B cell (primary cell): ENCODE measurements around the gene ELF1. TPM values are rescaled to one million over a fixed set of nuclear protein-coding genes. Genes with fewer than 3 reads are reported as not detected.
A peak's percentile ranks its signal among the peaks of the same experiment; 100 is the strongest.

Experiments
- ATAC-seq: fragments of 200-7000 bp; cut with Tn5 transposase; one replicate; pipeline ENCODE4 v1.10.0; 2021; ENCODE audit warnings: low read depth, mild to moderate bottlenecking, moderate number of reproducible peaks, moderate library complexity
- CTCF ChIA-PET: fragments of 350-600 bp; sonication (Branson Sonifier 250); formaldehyde crosslinking; loops from one replicate; lab custom pipeline; 2021; ENCODE audit warnings: antibody characterized with exemption, inconsistent platforms; lab: Charles Lee
- POLR2A ChIA-PET: fragments of 350-600 bp; sonication (Branson Sonifier 250); formaldehyde crosslinking; loops from one replicate; lab custom pipeline; 2021; ENCODE audit warnings: antibody characterized with exemption; lab: Charles Lee
- DNase-seq: peaks from one replicate; pipeline ENCODE4 v3.0.0; 2013
- H2AFZ ChIP-seq: 2 replicates; pipeline ENCODE4 v1.6.1; 2012; ENCODE audit warnings: mild to moderate bottlenecking, low read depth, low read length; ENCODE audit not compliant: insufficient read depth, poor library complexity, severe bottlenecking
- H3K27ac ChIP-seq, 2 donors: 1 replicate in 1 of 2; 2 replicates in 1 of 2; pipeline ENCODE4 v1.5.1; 2012 to 2013; ENCODE audit warnings: low read length in 2 of 2, mild to moderate bottlenecking in 2 of 2, moderate library complexity in 1 of 2
- H3K27me3 ChIP-seq, 4 experiments: fragments of 200-600 bp in 1 of 4; sonication (generic) in 1 of 4; replicated peaks in 1 of 4; 1 replicate in 2 of 4; 2 replicates in 2 of 4; pipeline versions ENCODE4 v1.6.1 to v1.7.0; 2013 to 2016; ENCODE audit warnings: low read length in 3 of 4, mild to moderate bottlenecking in 2 of 4, mixed read lengths in 1 of 4, moderate library complexity in 1 of 4; ENCODE audit not compliant: insufficient read depth in 4 of 4, control insufficient read depth in 3 of 4; ENCODE audit errors: control extremely low read depth in 1 of 4
- H3K36me3 ChIP-seq, 2 experiments: replicated peaks in 1 of 2; 1 replicate in 1 of 2; 2 replicates in 1 of 2; pipeline versions ENCODE4 v1.6.1 to v1.7.1; 2013; ENCODE audit warnings: low read length in 1 of 2; ENCODE audit not compliant: insufficient read depth in 2 of 2, control insufficient read depth in 1 of 2; ENCODE audit errors: control extremely low read depth in 1 of 2, extremely low read depth in 1 of 2
- H3K4me1 ChIP-seq, 2 donors: fragments of 200-600 bp in 1 of 2; sonication (generic) in 1 of 2; 1 replicate in 1 of 2; 2 replicates in 1 of 2; pipeline versions ENCODE4 v1.5.1 to v1.6.1; 2013 to 2017; ENCODE audit warnings: low read length in 2 of 2; ENCODE audit not compliant: control insufficient read depth in 2 of 2, insufficient read depth in 2 of 2
- H3K4me2 ChIP-seq: replicated peaks from 2 replicates; pipeline ENCODE3; 2012; ENCODE audit warnings: mild to moderate bottlenecking, low read depth, low read length; ENCODE audit not compliant: poor library complexity, severe bottlenecking
- H3K4me3 ChIP-seq, 5 experiments: fragments of 200-600 bp in 1 of 5; sonication (generic) in 1 of 5; 1 replicate in 3 of 5; 2 replicates in 2 of 5; pipeline versions ENCODE4 v1.5.1 to v1.7.0; 2011 to 2016; ENCODE audit warnings: low read length in 4 of 5, mild to moderate bottlenecking in 4 of 5, low read depth in 2 of 5, control low read depth in 1 of 5, moderate library complexity in 1 of 5; ENCODE audit not compliant: insufficient read depth in 1 of 5; ENCODE audit errors: control extremely low read depth in 1 of 5, extremely low read depth in 1 of 5
- H3K79me2 ChIP-seq: fragments of 200-600 bp; sonication (generic); one replicate; pipeline ENCODE4 v1.6.0; 2016; ENCODE audit warnings: low read length; ENCODE audit not compliant: control insufficient read depth, insufficient read depth
- H3K9ac ChIP-seq: fragments of 200-600 bp; sonication (generic); 2 replicates; pipeline ENCODE4 v1.6.1; 2017; ENCODE audit warnings: mild to moderate bottlenecking, low read length, moderate library complexity
- H3K9me3 ChIP-seq, 3 donors: one replicate each; pipeline versions ENCODE4 v1.6.1 to v1.7.1; 2013; ENCODE audit warnings: low read length in 2 of 3; ENCODE audit not compliant: control insufficient read depth in 2 of 3, insufficient read depth in 1 of 3; ENCODE audit errors: control extremely low read depth in 1 of 3
- H4K20me1 ChIP-seq: 2 replicates; pipeline ENCODE4 v1.6.0; 2012; ENCODE audit warnings: mild to moderate bottlenecking, low read length; ENCODE audit not compliant: insufficient read depth, control insufficient read depth, poor library complexity, severe bottlenecking
- H3K27ac Mint-ChIP-seq: one replicate; pipeline ENCODE4 v1.8.0; 2021; ENCODE audit warnings: mixed read lengths
- H3K27me3 Mint-ChIP-seq: one replicate; pipeline ENCODE4 v1.8.0; 2021; ENCODE audit warnings: mixed read lengths
- H3K4me1 Mint-ChIP-seq: one replicate; pipeline ENCODE4 v1.8.0; 2021; ENCODE audit warnings: mixed read lengths
- H3K4me3 Mint-ChIP-seq: one replicate; pipeline ENCODE4 v1.8.0; 2021; ENCODE audit warnings: mixed read lengths
- H3K9me3 Mint-ChIP-seq: one replicate; pipeline ENCODE4 v1.8.0; 2022; ENCODE audit warnings: mixed read lengths; ENCODE audit not compliant: insufficient read depth
- EZH2 ChIP-seq: IDR thresholded peaks from 2 replicates; pipeline ENCODE4 v1.6.1; 2012; ENCODE audit warnings: borderline replicate concordance, low read depth, mild to moderate bottlenecking, moderate library complexity, low read length; ENCODE audit not compliant: insufficient read depth, poor library complexity, severe bottlenecking
- WGBS: methylation state at CpG from one replicate; pipeline ENCODE4 v1.1.5; 2013; ENCODE audit warnings: missing lambda C conversion rate; ENCODE audit not compliant: insufficient coverage; 5-methylcytosine and 5-hydroxymethylcytosine counted together
- intact Hi-C: fragments of 100-400 bp; cut with micrococcal nuclease; formaldehyde crosslinking; loops from one replicate; pipeline ENCODE4 v1.10.0; 2022
- polyA plus RNA-seq: library from polyadenylated mRNA; depleted of rRNA; stranded (reverse); fragments of >200 nt; gene quantifications from 2 replicates; pipeline ENCODE4 v1.2.3, GENCODE V29; 2012
- total RNA-seq, 2 donors: library from RNA; stranded (reverse); fragments of 120-200 nt in 1 of 2; gene quantifications; 1 replicate in 1 of 2; 2 replicates in 1 of 2; pipeline versions ENCODE4 v1.2.3 to v1.2.4, GENCODE V29; 2013 to 2022
- TF ChIP-seq, protein P1 (sequence below): fragments of 200-600 bp; IDR thresholded peaks from one replicate; pipeline ENCODE4 v1.8.0; 2022; ENCODE audit warnings: antibody characterized with exemption, mild to moderate bottlenecking

ELF1 gene
- total and polyA plus RNA-seq, 2 donors (not counting 1 experiment from before 2014, with no cell fraction given): 62.0 to 186 TPM

DNA sequence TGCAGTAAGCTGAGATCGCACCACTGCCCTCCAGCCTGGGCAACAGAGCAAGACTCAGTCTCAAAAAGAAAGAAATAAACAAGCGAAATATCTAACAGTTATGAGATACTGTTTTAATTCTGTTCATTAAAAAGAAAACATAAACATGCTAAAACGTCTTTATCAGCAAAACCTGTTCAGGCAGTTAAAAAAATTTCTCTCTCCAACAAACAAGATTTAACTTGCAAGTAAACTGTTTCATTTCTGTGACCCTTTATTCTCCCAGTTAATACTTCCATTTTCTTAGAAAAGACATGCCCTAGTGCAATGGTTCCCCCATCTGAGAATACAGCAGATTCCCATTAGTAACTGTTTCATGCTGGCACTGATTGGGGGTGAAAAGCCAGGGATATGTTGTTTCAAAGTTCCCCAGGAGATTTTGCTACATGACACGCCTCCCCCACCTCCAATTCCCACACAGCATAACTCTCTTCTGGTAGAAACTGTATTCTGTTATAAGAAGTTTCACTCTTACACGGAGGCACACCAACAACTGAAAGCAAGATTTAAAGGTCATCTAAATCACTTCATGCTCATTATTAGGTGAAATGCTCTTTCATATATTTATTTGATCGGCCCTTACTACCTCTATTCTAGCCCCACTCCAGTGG, 24.4 kb downstream of the ELF1 start:
- ChIA-PET POLR2A (interaction anchor here (0.7 kb wide), 1 partner anchor 7 kb away, joined by 3 read pairs; no protein-coding TSS in a partner anchor), CTCF (interaction anchor here (1.1 to 2.0 kb wide), 2 partner anchors 11 to 21 kb away, joined by 3 to 6 read pairs; no protein-coding TSS in a partner anchor)
- Histone ChIP-seq H2AFZ (no peak overlapping the region), H3K4me2 (peak overlapping the region; percentile 58), H3K36me3 (peaks cover 3 to 30% of the 10 kb centered on the region in 2 experiments), H3K9me3 (no peaks in the 10 kb centered on the region), H3K9ac (peak overlapping the region; percentile 20), H3K27me3 (no peaks in the 10 kb centered on the region), H3K27ac (peak overlapping the region in 1 of 2 donors; percentile 70), H3K79me2 (peaks cover 100% of the 10 kb centered on the region), H3K4me1 (peaks cover 58 to 80% of the 10 kb centered on the region in 2 donors), H3K4me3 (no peak overlapping the region), H4K20me1 (peaks cover 45% of the 10 kb centered on the region)
- peak; percentile 31 for ATAC-seq
- no peaks in the 10 kb centered on the region for H3K27me3 Mint-ChIP-seq
- H3K9me3 Mint-ChIP-seq: no peaks in the 10 kb centered on the region
- H3K27ac Mint-ChIP-seq: peak overlapping the region; percentile 70
- TF ChIP-seq, protein P1, sequence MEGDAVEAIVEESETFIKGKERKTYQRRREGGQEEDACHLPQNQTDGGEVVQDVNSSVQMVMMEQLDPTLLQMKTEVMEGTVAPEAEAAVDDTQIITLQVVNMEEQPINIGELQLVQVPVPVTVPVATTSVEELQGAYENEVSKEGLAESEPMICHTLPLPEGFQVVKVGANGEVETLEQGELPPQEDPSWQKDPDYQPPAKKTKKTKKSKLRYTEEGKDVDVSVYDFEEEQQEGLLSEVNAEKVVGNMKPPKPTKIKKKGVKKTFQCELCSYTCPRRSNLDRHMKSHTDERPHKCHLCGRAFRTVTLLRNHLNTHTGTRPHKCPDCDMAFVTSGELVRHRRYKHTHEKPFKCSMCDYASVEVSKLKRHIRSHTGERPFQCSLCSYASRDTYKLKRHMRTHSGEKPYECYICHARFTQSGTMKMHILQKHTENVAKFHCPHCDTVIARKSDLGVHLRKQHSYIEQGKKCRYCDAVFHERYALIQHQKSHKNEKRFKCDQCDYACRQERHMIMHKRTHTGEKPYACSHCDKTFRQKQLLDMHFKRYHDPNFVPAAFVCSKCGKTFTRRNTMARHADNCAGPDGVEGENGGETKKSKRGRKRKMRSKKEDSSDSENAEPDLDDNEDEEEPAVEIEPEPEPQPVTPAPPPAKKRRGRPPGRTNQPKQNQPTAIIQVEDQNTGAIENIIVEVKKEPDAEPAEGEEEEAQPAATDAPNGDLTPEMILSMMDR: no peak
- no peak for TF ChIP-seq EZH2
- DNase-seq: no peak
- 73% methylated on average over 1 of the region's 6 CpGs for WGBS
- H3K4me1 Mint-ChIP-seq: peaks cover 78% of the 10 kb centered on the region
- peak overlapping the region; percentile 52 for H3K4me3 Mint-ChIP-seq
- intact Hi-C loops: no loop called here

DNA sequence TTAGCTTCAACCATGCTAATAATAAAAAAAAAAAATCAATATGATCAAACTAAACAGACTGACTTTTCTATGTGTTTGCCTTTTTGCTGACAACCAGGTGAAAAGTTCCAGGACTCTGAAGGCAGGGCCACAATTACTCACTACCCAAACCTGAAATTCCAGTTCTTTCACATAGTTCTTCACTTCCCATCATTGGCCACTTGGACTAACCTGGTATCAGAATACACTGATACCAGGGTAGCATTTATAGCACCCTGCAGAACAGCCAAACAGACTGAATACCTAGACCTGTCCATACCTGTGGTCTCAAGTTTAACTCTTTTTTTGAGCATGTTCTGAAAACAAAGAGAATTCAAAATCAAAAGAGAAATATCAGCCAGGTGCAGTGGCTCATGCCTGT, 25.1 kb downstream of the ELF1 start:
- CTCF ChIA-PET: interaction anchor here (0.7 to 3.8 kb wide), 5 partner anchors 12 to 216 kb away, joined by 3 to 20 read pairs (median 3); no protein-coding TSS in a partner anchor
- H3K79me2 ChIP-seq: peaks cover 100% of the 10 kb centered on the region
- intact Hi-C loops: loop anchor here (1.0 to 2.0 kb wide), 2 partner anchors 9 to 19 kb away; no protein-coding TSS in a partner anchor
- H3K9ac ChIP-seq: peak overlapping the region; percentile 20
- H3K4me2 ChIP-seq: peak overlapping the region; percentile 36
- H3K27me3 ChIP-seq: no peaks in the 10 kb centered on the region
- H3K27ac ChIP-seq: peak overlapping the region; percentile 36 to 70
- H3K27ac Mint-ChIP-seq: peak overlapping the region; percentile 70
- no peak for TF ChIP-seq EZH2
- TF ChIP-seq, protein P1: no peak
- ATAC-seq: no peak
- H3K4me1 ChIP-seq: peaks cover 58 to 78% of the 10 kb centered on the region in 2 donors
- POLR2A ChIA-PET: interaction anchor here (0.7 to 0.9 kb wide), 2 partner anchors 25 to 447 kb away, joined by 3 read pairs; partner anchors contain the start of gene ELF1
- no peak overlapping the region for H3K4me3 ChIP-seq
- H3K4me3 Mint-ChIP-seq: peak overlapping the region; percentile 52
- peaks cover 72% of the 10 kb centered on the region for H3K4me1 Mint-ChIP-seq
- H3K27me3 Mint-ChIP-seq: no peaks in the 10 kb centered on the region
- H3K9me3 Mint-ChIP-seq: no peaks in the 10 kb centered on the region
- DNase-seq: peak; percentile 17
- no peak overlapping the region for H2AFZ ChIP-seq
- H4K20me1 ChIP-seq: peaks cover 45% of the 10 kb centered on the region
- peaks cover 0 to 23% of the 10 kb centered on the region in 2 experiments for H3K36me3 ChIP-seq
- no peaks in the 10 kb centered on the region for H3K9me3 ChIP-seq
